ENCODE data around the gene KAT14.

The KAT14 gene

DNA sequence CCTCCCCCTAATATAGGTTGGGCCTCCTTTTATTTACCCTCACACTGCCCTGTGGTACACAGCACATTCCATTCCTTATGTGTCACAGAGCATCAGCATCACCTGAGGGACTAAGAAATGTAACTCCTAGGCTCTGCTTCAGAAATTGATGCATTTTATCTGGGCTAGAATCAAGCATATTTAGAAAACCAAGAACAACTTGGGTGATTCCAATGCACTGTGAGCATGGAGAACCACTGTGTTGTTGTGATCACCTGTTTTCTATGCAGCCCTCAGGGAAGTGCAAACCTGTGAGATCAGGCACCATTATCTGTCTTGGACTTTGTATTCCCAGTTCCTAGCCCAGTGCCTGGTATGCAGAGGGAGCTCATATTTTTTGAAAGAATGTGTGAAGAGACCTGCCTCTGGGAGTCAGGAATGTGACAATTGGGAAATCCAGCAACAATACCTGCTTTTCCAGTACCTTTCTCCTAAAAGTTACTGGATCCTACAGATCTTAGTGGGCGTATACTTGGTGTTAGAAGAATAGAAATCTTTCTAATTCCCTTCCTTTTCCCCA lies 7.0 kb downstream of the KAT14 start (continued):
- TF ChIP-seq, protein P1, sequence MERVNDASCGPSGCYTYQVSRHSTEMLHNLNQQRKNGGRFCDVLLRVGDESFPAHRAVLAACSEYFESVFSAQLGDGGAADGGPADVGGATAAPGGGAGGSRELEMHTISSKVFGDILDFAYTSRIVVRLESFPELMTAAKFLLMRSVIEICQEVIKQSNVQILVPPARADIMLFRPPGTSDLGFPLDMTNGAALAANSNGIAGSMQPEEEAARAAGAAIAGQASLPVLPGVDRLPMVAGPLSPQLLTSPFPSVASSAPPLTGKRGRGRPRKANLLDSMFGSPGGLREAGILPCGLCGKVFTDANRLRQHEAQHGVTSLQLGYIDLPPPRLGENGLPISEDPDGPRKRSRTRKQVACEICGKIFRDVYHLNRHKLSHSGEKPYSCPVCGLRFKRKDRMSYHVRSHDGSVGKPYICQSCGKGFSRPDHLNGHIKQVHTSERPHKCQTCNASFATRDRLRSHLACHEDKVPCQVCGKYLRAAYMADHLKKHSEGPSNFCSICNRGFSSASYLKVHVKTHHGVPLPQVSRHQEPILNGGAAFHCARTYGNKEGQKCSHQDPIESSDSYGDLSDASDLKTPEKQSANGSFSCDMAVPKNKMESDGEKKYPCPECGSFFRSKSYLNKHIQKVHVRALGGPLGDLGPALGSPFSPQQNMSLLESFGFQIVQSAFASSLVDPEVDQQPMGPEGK (CRISPR knock-in tag; IDR thresholded peaks at IDR 0.05; ENCODE audit: borderline replicate concordance) = no peak
- TF ChIP-seq ZFP3 (CRISPR knock-in tag; IDR thresholded peaks at IDR 0.05) (no peak), ISL1 (CRISPR knock-in tag; IDR thresholded peaks at IDR 0.05) (no peak)

DNA sequence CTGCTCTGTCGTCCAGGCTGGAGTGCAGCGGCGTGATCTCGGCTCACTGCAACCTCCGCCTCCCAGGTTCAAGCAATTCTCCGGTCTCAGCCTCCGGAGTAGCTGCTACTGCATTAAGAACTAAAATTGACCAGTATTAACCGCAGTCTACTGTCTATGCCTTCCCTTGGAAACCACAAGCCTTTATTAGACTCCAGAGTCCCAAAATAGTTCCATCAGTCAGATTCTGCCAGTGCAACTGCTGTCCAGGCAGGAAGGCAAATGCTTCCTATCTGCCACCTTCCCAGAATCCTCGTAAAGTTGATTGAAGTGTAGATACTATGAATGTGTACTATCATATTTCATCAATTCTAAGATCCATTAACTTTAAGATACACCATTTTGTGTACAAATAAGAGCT lies 16.7 kb downstream of the KAT14 start:
- no peak for ATAC-seq

GRCh38 chr20:18156045-18156444 lies 18.4 kb downstream of the KAT14 start:
- ATAC-seq = no peak
- TF ChIP-seq, protein P2, sequence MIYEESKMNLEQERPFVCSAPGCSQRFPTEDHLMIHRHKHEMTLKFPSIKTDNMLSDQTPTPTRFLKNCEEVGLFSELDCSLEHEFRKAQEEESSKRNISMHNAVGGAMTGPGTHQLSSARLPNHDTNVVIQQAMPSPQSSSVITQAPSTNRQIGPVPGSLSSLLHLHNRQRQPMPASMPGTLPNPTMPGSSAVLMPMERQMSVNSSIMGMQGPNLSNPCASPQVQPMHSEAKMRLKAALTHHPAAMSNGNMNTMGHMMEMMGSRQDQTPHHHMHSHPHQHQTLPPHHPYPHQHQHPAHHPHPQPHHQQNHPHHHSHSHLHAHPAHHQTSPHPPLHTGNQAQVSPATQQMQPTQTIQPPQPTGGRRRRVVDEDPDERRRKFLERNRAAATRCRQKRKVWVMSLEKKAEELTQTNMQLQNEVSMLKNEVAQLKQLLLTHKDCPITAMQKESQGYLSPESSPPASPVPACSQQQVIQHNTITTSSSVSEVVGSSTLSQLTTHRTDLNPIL (CRISPR knock-in tag; IDR thresholded peaks at IDR 0.05; ENCODE audit: low read depth) = no peak
- no peak for TF ChIP-seq ZNF70 (CRISPR knock-in tag; IDR thresholded peaks at IDR 0.05)
- TF ChIP-seq ZFP30 (CRISPR knock-in tag; IDR thresholded peaks at IDR 0.05) = no peak
- TF ChIP-seq ZC3H10 (CRISPR knock-in tag; IDR thresholded peaks at IDR 0.05) = no peak
- no peak for TF ChIP-seq SNAI2 (CRISPR knock-in tag; IDR thresholded peaks at IDR 0.05)
- TF ChIP-seq POU6F1 (CRISPR knock-in tag; IDR thresholded peaks at IDR 0.05; ENCODE audit: borderline replicate concordance, low read depth) = no peak

More for the DNA sequence above, 16.7 kb downstream of the KAT14 start:
- TF ChIP-seq POU6F1 (CRISPR knock-in tag; IDR thresholded peaks at IDR 0.05; ENCODE audit: borderline replicate concordance, low read depth) (no peak), PPARA (CRISPR knock-in tag; IDR thresholded peaks at IDR 0.05; ENCODE audit: borderline replicate concordance) (no peak), ZFP30 (CRISPR knock-in tag; IDR thresholded peaks at IDR 0.05) (no peak), ZC3H10 (CRISPR knock-in tag; IDR thresholded peaks at IDR 0.05) (no peak), GLIS3 (CRISPR knock-in tag; IDR thresholded peaks at IDR 0.05) (no peak)
- TF ChIP-seq, protein P3, sequence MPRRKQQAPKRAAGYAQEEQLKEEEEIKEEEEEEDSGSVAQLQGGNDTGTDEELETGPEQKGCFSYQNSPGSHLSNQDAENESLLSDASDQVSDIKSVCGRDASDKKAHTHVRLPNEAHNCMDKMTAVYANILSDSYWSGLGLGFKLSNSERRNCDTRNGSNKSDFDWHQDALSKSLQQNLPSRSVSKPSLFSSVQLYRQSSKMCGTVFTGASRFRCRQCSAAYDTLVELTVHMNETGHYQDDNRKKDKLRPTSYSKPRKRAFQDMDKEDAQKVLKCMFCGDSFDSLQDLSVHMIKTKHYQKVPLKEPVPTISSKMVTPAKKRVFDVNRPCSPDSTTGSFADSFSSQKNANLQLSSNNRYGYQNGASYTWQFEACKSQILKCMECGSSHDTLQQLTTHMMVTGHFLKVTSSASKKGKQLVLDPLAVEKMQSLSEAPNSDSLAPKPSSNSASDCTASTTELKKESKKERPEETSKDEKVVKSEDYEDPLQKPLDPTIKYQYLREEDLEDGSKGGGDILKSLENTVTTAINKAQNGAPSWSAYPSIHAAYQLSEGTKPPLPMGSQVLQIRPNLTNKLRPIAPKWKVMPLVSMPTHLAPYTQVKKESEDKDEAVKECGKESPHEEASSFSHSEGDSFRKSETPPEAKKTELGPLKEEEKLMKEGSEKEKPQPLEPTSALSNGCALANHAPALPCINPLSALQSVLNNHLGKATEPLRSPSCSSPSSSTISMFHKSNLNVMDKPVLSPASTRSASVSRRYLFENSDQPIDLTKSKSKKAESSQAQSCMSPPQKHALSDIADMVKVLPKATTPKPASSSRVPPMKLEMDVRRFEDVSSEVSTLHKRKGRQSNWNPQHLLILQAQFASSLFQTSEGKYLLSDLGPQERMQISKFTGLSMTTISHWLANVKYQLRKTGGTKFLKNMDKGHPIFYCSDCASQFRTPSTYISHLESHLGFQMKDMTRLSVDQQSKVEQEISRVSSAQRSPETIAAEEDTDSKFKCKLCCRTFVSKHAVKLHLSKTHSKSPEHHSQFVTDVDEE (CRISPR knock-in tag; IDR thresholded peaks at IDR 0.05) = no peak

DNA sequence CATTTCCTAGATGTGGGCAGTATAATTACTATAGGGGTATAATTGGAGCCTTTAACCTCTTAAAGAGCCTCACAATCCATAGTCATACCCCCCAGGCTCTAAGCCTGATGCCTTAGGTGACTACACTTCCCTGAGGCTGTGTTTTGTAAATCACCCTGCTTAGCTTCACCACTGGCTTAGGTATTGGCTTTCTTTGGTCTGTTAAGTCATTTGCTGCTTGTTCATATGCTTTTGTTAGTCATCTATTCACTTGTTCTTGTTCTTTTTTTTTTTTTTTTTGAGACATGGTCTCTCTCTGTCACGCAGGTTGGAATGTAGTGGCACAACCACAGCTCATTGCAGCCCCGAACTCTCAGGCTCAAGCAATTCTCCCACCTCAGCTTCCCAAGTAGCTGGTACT lies 26.7 kb downstream of the KAT14 start:
- no peak for ATAC-seq
- TF ChIP-seq ZC3H10 (CRISPR knock-in tag; IDR thresholded peaks at IDR 0.05) = no peak
- no peak for TF ChIP-seq ISL1 (CRISPR knock-in tag; IDR thresholded peaks at IDR 0.05)
- TF ChIP-seq POU6F1 (CRISPR knock-in tag; IDR thresholded peaks at IDR 0.05; ENCODE audit: borderline replicate concordance, low read depth) = no peak
- no peak for TF ChIP-seq RARB (CRISPR knock-in tag; IDR thresholded peaks at IDR 0.05)
- TF ChIP-seq, protein P3 (CRISPR knock-in tag; IDR thresholded peaks at IDR 0.05) = no peak
- no peak for TF ChIP-seq ZNF565 (CRISPR knock-in tag; conservative IDR thresholded peaks at IDR 0.05; ENCODE audit: low read depth)
- TF ChIP-seq ZNF8 (CRISPR knock-in tag; IDR thresholded peaks at IDR 0.05) = no peak
- TF ChIP-seq CSRNP3 (CRISPR knock-in tag; IDR thresholded peaks at IDR 0.05) = no peak
- TF ChIP-seq ESRRG (CRISPR knock-in tag; IDR thresholded peaks at IDR 0.05) = no peak
